ENCODE measurements around the gene NR1H4.
"Not testable (repeated sequence)": the region's sequence is repeated elsewhere in the genome, so short reads cannot be mapped to it uniquely, and the experiment has no call there.

The NR1H4 gene

DNA sequence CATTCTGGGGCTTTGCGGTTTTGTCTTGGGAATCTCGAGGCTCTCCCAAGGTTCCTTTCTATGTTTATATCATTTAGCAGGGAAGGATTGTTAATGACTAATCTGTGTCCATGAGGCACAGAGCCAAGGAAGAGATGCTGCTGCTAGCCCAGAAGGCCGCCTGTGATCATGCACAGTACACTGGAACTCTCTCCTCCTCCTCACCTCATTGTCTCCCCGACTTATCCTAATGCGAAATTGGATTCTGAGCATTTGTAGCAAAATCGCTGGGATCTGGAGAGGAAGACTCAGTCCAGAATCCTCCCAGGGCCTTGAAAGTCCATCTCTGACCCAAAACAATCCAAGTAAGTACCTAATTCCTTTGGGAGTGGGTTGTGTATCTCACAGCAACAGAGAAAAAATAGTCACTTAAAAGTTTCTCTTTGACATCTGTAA lies at the start of gene NR1H4:
Gene NR1H4, plus strand, starts transcription at position 151 of the 435 bp plus-strand sequence. CDS start 19,458 bp downstream, outside the sequence.
- no peak for DNase-seq

DNA sequence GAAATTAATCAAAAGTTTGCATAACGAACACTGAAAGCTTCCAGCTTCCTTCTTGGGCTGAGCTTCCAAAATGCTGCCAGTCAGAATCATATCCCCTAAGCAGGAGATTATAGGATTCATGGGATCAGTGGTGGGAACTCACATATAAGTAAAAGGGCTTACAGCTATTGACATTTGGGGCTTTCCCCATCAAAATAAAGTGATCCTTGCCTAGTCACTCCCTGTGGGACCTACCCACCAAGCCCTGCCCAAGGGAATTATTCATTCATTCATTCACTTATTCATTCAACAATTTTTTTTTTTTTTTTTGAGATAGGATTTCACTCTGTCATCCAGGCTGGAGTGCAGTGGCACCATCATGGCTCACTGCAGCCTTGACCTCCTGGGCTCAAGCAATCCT lies 47.5 kb upstream of the NR1H4 start:
- no peak for DNase-seq

DNA sequence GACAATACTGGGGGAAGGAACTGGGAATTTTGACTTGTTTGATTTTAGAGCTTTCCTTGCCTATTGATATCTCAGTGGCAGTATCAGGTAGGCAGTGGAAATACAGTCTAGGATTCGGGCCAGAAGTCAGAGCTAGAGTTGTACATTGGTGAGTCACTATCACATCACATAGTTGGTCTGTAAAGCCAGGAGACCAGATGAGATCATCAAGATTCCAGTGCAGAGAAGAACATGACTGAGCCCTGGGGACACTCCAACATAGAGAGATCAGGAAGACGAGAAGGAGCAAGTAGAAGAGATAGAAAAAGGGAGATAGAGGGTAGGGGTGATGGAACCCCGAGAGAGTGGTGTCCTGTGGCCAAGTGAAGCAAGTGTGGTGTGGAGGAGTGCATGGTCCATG lies 46.6 kb upstream of the NR1H4 start:
- no peak for DNase-seq

GRCh38 chr12:100430251-100430650 lies 43.4 kb upstream of the NR1H4 start:
- DNase-seq, result not testable (repeated sequence)

DNA sequence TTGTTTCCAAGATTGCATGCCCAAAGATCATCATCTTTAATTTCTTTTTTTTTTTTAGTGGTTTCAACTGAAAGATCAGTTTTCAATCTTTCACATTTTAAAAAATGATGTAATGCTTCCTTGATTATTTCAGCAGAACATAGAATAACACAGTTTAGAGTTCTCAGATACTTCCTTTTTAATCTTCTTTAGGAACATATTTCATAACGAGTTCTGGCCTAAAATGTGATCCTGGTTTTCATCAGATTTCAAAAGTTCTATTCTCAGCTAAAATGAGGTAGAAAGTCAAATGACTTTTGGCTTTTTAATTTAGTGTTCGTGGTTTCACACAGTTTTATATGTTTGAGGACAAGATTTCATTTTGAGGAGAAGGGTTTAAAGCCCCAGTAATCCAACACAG lies 40.0 kb upstream of the NR1H4 start:
- no peak for DNase-seq

DNA sequence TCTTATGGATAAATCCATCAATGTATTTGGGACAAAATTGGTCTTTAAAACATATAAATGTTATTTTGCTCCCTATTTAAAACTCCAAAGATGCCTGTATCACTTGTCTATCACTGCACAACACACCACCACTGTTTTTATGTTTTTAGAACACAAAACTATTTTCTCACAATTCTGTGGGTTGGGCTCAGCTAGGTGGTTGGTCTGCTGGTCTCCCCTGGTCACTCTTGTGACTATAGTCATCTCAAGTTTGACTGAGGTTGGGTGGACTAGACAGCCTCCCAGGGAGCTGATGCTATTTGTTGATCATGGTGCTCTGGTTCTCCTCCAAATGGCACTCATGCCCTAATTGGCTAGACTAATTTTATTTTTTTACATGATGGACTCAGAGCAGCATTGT lies 39.5 kb upstream of the NR1H4 start:
- no peak for DNase-seq

GRCh38 chr12:100435957-100436356 lies 37.7 kb upstream of the NR1H4 start:
- no peak for DNase-seq

DNA sequence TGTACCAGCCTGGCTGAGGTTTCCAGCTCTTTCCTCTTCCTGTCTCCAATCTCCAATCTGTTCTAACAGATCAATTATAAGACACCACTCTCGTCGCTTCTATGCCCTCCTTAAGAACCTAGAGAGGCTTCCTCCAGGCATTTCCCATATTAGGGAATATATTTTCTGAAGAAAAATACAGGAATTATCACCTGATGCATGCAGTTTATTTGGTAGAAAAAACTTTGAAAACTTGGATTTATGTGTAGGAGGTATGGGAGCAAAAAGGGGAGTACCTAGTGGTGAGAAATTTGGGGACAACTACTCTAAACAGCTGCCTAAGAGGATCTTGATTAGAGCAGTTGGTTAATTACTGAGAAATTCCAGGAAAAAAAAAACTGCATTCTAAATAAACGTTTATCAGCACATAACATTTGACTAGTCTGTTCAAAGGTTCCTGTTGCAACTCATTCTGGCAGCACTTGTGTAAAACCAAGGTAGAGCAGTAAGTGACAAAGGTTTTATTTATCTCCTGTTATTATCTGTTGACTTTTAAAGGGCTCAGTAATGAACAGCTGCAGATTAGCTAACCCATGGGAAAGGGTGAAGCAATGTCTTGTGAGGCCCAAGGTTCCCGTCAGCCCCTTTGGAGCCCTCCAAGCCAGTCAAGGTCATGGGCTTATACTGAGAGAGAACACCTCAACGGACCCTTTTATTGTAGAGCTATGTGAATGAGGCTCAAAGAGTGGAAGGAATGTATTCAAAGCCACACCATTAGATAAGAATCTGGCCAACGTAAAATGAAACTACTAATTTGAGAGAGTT lies 36.4 kb upstream of the NR1H4 start:
- no peak for DNase-seq

DNA sequence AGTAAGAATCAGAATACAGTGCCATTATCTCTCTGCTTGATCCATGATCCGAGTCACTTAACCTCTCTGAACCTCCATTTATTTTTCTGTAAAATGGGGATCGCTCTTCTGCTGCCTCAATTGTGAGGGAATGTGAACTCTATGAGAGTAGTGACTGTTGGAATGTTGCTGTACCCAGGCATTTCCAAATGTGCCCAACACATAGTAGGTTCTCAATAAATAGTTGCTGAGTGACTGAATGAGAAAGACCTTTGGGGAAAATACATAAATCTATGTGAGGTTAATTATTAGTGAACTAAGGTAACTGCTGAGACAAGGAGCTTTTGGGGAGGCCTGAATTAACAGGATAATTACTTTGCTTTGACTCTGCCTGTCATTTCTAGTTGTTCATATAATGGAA lies 33.9 kb upstream of the NR1H4 start:
- no peak for DNase-seq

DNA sequence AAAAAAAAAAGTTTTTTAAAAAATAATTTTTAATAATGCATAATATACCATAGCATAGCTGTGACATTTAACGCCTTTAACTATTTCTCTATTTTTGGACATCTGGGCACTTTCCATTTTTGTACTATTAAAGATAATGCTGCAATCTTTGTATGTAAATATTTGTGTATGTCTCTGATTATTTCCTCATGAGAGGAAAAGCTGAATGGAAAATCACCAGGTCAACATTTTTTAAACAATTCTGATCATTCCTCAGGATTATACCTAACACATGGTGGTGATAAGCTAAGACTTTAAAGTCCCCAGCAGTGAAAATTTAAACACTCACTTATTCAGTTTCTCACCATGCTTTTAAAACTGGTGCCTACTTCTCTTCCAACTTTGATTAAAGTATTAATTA lies 31.3 kb upstream of the NR1H4 start:
- no peak for DNase-seq

DNA sequence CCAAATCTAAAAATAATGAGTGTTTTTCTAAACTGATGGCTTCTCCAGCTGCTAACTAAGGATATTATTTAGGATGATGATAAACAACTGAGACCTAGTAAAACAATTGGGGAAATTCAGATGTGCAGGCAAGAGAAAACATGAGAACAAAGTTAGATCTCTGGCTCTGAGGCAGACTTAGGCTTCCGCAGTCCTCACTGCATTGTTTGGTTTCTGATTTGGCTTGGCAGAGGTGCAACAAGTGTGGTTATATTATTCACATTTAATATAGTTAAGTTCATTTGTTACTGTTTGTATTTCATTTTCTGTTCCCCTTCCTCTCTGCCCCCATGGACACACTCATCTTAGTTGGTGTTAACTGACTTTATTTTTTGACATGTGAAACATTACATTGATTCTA lies 30.2 kb upstream of the NR1H4 start:
- no peak for DNase-seq

GRCh38 chr12:100445081-100445481 lies 28.6 kb upstream of the NR1H4 start:
- no peak for DNase-seq

DNA sequence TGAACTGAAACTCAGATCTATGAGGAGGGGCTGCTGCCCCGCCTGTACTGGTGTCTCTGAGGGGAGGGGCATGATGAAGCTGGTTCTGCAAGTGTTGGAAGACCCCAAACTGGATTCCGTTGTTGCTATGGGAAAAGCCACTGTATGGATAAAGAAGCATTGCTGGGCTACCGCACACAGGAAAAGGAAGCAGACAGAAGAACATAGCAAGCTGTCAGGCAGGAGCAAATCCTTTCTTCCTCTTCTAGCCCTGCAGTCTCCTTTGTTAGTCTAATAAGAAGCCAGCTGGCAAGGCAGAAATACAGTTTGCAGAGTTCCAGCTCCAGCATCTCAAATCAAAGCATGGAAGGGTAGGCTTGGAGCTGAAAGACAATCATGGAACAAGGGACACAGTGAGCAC lies 26.3 kb upstream of the NR1H4 start:
- DNase-seq, result peak; percentile 42

- no peak for DNase-seq
Measured at GRCh38 chr12:100448656-100449055, 25.0 kb upstream of the NR1H4 start.

GRCh38 chr12:100450735-100451134 lies 22.9 kb upstream of the NR1H4 start:
- DNase-seq, result no peak

DNA sequence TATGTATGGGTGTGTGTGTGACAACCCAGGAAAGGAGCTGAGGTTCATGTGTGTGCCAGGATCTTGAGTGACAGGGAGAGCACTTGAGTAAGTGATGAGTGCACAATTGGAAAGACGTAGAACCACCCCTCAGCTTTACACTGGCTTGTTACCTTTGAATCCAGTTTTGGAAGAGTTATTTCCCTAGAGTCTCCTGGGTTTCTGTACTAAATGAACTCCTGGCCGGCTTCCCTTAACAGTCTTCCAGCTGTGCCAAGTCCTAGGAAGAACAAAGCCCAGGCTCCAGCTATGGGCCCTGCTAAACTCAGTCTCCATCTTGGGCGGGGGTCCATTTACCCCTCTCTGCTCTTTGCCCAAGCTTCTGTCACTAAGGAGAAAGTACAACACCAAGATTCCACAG lies 19.7 kb upstream of the NR1H4 start:
- no peak for DNase-seq

DNA sequence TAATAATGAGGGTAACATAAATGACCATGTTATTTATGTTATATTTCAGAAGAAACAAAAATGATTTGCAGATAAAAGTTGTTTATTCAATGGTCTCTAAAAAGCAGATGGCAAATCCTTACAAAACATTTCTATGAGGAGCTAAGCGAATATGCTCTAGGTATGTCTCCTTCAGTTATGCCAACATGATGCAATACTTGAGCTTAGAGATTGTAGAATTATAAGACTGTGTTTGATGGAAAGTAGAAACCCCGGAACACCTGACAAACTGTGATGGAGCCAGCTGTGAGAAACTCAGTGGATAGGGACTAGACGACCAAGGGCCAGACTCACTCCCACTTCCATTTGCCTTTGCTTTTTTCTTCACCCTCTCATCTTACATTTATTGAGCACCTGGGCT lies 17.8 kb upstream of the NR1H4 start:
- DNase-seq, result no peak

GRCh38 chr12:100458191-100458590 lies 15.5 kb upstream of the NR1H4 start:
- no peak for DNase-seq

GRCh38 chr12:100460702-100461101 lies 13.0 kb upstream of the NR1H4 start:
- DNase-seq, result no peak

DNA sequence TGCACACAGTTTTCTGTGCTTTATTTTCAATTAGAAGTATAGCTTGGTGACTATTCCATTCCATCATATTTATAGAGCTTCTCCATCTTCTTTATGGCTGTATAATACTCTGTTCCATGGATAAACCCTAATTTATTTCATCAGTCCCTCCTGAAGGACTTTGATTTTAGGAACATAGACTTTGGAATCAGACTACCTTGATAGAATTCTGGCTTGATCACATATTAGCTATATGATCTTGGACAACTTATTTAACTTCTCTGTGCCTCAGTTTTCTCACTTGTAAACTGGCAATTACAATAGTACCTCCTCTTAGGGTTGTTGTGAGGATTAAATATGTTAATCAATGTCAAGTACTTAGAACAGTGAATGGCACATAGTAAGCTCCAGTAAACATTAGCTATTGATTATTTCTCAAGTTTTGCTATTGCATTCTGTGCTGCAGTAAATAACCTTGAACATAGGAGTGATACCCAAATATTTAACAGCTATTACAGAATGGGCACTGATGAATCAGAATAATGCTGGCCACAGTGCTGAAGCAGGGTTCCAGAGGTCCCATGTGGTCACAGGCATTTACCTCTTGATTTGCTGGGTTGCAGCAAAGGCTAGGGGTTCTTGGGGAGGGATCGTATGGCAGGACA lies 12.2 kb upstream of the NR1H4 start:
- no peak for DNase-seq

- peak; percentile 57 for DNase-seq
Measured at GRCh38 chr12:100463661-100464060, 10.0 kb upstream of the NR1H4 start.

DNA sequence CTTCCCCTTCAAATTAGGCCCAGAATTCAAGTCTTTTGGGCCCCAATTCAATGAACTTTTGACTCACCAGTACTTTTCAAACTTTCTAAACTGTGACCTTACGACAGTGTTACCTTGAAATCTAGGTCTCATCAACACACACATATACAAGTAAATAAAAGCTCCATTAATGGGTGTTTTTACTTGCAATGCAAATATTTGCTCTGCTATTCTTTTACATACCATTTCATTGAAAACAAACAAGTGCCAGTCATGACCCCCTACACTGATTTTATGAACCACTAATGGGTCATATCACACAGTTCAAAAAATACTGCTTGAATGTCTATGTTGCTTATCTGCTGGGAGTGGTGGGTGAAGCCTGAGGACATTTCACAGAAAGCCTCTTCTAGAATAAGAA lies 9.1 kb upstream of the NR1H4 start:
- DNase-seq, result no peak

DNA sequence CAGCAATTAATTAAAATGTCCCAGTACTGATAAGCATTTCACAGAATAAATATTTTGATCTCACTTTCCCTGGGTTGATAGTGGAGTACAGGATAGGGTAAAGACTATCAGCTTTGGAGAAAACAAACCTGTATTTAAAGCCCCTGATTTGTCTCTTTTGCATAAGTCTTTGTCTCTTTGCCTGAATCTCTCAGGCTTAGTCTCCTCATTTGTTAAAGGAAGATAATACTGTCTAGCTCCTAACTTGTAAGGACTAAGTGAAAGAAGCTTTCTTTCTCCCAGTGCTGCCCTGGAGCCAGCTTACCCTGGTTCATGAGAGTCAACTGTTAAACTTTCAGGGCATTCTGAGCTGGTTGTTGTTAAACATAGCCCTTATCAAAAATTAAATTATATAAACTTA lies 5.5 kb upstream of the NR1H4 start:
- DNase-seq, result no peak

DNA sequence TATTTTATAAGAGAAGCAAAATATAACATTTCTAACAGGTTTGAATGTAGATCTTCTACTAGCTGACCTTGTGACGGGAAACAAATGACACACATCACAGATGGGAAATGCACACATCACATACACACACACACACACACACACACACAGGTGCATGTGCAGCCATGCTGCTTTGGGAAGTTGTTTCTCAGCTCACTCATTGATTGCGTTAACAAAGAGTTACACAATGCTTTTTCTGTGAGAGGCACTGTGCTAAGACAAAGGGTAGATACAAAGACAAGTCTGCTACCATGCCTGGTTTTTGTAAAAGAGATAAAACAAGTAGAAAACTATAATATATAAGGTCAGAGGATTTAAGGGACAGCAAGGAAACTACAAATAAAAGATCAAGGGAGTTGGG lies 1.3 kb upstream of the NR1H4 start:
- DNase-seq, result no peak

All from retina (tissue), 1 donor.